DMS153 (cell line): ENCODE measurements around the gene POMT1.
"Not testable (repeated sequence)": the region's sequence is repeated elsewhere in the genome, so short reads cannot be mapped to it uniquely, and the experiment has no call there.

ENCODE experiments used
- DNase-seq: peaks from one replicate; lab custom pipeline; 2025; lab: John Stamatoyannopoulos, UW

POMT1 gene

GRCh38 chr9:131502781-131503625 is at the start of gene POMT1:
Gene POMT1, plus strand, starts transcription at chr9:131502918. Its CDS starts 1,301 bp downstream, at chr9:131504219.
- DNase-seq: peak; percentile 67

DNA sequence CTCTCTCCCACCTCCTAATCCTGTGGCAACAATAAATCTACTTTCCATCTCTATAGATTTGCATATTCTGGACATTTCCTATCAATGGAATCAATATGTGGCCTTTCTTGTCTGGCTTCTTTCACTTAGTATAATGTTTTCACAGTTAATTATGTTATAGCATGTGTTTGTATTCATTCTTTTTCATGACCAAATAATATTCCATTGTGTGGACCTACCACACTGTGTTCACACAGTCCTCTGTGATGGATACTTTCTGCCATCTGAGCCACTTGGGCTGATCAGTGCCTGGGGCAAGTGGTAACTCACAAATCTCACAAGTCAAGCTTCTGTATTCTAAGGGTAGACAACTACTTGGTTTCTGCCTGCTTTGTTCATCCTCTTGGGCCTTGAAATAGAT is 48.7 kb upstream of the POMT1 start:
- no peak for DNase-seq

DNA sequence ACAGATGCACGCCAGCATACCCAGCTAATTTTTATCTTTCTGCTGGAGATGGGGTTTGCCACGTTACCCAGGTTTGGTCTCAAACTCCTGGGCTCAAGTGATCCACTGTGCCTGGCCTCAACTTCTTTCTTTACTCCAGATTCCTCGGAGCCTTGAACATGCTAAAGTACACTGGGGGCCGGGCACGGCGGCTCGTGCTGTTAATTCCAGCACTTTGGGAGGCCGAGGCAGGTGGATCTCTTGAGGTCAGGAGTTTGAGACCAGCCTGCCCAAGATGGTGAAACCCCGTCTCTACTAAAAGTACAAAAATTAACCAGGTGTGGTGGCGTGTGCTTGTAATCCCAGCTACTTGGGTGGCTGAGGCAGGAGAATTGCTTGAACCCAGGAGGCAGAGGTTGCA is 47.1 kb upstream of the POMT1 start:
- DNase-seq: not testable (repeated sequence)

DNA sequence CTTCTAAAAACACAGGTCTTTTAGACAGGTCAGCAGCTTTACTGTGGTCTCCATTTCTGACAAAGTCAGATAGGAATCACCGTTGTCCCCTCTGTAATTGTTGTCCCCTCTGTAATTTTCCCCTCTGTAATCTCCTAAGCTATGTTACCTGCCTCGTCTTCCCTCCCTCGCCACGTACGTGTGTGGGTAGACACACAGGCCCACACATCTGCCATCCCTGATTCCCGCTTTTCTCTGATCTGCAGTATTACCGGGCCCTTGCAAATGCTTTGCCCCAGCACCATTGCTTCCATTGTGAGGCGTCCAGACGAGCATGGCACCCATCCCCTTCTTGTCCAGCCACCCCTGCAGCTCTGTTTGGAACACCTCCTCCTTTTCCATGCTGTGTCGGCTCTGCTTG is 45.0 kb upstream of the POMT1 start:
- DNase-seq: no peak

- DNase-seq: no peak
These were observed 43.7 kb upstream of the POMT1 start for GRCh38 chr9:131459056-131459455.

DNA sequence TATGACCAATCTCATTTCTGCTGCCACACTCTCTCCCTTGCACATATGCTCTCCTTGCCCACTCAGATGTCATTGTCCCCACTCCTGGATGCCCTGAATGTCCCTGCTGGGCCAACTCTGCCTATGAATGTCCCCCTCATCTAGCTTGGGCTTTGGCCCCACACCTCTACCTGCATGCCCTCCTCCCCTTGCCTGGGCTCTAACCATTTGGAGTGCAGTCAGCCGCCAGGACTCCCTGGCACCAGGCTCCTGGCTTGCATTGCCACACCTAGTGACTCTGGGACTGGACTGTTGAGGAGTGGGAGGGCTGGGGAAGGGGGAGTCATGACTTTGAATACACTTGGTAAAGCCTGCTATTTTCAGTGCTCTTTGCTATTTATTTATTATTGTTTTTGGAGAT is 41.6 kb upstream of the POMT1 start:
- DNase-seq: no peak

- no peak for DNase-seq
These were observed 38.2 kb upstream of the POMT1 start for GRCh38 chr9:131464354-131465000.

DNA sequence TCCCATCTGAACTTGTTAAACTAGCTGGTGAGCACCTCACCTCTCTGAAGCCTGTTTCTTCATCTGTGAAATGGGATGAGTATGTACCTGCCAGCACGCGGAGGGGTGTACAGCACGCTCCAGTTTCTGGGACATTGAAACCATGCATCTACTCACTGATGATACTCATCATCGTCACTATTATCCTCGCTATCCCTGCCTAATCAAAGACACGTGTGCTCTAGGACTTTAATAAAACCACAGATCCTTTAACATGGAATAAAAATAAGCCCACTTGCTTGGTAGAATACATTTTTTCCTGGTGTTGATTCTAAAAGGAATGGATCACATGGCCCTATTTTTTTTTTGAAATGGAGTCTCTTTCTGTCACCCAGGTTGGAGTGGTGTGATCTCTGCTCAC is 37.3 kb upstream of the POMT1 start:
- no peak for DNase-seq

DNA sequence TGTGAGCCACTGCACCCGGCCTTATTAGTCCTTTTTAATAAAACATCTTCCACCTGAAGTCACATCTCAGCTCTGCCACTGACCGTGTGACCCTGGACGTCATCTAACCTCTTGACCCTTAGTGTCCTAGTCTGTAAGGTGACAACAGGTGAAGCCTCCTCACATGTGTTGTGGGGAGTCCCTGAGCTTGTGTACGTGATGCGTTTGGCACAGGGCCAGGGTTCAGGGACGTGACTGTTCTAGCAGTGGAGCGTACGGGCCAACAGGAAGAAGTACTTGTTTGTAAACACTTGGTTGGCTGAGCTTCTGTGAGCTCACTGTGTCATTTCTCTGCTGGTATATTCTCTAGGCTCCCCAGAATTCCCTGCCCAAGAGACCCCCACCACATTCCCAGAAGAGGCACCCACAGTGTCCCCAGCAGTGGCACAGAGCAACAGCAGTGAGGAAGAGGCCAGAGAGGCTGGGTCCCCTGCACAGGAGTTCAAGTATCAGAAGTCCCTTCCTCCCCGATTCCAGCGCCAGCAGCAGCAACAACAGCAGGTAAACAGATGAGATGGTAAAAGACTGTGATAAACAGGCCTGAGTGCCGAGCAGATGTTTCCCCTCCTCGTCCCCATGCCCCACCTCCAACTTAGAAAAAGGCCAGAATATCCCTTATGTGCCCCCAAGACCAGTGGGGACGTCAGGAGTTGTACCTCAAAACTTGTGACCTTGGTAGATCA is 35.3 kb upstream of the POMT1 start:
- DNase-seq: no peak

- no peak for DNase-seq
These were observed 34.7 kb upstream of the POMT1 start for GRCh38 chr9:131468031-131468430.

DNA sequence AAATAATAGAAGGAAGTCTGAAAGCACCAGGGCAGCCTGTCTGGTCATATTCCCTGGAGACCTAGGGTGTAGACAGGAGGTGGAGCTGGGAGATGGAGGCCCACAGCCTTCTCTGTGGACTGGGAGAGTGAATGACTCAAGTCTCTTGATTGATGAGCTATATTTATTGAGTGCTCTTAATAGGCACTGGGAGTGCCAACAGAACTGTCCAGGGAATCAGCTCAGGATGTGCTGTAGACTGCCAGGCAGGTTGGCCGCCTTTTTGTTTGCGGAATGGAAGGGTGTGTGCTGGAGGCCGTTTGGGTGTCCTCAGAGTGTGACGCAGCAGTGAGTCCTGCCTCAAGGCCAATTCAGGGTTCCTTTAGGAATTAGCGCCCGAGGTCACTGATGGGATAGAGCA is 33.4 kb upstream of the POMT1 start:
- DNase-seq: no peak

DNA sequence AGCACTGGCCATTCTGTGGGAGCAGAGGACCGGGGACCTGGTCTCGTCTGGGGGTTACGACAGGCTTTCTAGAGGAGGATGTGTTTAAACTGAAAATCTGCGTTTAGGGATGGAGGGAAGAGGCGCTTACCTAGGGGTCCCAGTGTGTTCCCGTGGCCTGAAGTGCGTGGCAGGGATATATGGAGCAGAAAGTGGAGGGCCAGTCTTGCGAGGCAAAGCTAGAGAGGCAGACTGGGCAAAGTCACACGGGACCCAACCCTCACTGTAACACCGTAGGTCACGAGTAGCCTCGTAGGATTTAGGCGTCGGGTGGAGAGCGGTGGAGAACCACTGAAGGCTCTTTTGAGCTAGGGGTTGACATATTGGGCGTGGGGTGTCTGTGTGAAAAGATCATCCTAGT is 32.8 kb upstream of the POMT1 start:
- DNase-seq: no peak

- no peak for DNase-seq
These were observed 32.1 kb upstream of the POMT1 start for GRCh38 chr9:131470581-131470991.

DNA sequence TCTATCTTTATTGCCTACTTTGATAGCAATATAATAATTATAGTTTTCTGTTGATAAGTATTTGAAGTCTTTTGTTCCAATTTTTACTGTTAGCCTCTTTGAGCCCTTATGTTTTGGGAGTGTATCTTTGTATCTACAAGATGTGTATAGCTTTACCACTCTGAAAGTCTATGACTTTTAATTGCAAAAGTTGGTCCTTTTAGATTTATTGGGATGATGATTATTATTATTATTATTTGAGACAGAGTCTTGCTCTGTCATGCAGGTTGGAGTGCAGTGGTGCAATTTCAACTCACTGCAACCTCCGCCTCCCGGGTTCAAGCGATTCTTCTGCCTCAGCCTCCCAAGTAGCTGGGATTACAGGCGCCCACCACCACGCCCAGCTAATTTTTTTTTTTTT is 30.6 kb upstream of the POMT1 start:
- DNase-seq: not testable (repeated sequence)

DNA sequence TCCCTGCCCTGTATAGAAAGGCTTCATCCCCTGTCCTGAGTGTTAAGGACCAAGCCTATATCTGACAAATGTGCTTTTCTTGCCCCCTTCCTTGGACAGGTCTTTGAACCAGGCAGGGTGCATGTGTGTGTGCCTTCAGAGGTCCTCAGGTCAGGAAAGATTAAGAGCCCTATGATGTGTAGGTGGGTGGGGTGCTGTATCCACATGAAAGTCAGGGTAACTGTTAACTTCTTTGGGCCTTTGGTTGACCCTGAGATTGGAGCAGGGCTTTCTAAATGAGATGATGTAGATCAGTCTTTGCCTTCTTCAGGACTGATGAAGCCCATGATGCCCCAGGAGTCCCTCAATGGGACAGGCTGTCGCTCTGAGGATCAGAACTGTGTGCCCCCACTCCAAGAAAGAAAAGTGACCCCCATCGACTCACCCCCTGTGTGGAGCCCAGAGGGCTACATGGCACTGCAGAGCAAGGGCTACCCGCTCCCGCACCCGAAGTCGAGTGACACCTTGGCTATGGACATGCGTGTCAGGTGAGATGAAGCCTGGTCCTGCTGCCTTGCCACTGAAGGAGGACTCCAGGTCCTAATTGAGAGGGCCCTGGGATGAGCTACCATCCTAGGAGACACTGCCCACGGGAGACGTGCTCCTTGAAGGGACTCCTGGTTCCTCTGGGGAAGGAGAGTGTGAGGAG is 29.4 kb upstream of the POMT1 start:
- no peak for DNase-seq

DNA sequence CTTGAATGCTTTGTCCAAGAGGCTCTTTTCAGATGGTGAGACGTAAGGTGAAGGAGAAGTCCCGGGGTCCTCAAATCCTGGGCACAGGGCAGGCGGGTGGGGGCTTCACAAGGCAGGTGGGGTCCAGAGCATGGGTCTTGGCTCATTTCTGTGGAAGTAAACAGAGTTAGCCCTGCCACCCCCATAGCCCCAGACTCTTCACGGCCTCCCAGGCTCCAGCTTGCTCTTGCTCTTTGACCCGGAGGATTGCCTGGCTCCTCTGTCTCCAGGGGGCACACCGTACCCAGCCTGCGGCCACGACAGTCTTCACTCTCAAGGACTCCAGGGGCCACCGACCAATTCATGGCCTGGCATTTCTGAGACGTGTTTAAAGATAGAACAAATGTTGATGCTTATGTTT is 28.8 kb upstream of the POMT1 start:
- no peak for DNase-seq

- DNase-seq: no peak
These were observed 28.0 kb upstream of the POMT1 start for GRCh38 chr9:131474711-131475110.

DNA sequence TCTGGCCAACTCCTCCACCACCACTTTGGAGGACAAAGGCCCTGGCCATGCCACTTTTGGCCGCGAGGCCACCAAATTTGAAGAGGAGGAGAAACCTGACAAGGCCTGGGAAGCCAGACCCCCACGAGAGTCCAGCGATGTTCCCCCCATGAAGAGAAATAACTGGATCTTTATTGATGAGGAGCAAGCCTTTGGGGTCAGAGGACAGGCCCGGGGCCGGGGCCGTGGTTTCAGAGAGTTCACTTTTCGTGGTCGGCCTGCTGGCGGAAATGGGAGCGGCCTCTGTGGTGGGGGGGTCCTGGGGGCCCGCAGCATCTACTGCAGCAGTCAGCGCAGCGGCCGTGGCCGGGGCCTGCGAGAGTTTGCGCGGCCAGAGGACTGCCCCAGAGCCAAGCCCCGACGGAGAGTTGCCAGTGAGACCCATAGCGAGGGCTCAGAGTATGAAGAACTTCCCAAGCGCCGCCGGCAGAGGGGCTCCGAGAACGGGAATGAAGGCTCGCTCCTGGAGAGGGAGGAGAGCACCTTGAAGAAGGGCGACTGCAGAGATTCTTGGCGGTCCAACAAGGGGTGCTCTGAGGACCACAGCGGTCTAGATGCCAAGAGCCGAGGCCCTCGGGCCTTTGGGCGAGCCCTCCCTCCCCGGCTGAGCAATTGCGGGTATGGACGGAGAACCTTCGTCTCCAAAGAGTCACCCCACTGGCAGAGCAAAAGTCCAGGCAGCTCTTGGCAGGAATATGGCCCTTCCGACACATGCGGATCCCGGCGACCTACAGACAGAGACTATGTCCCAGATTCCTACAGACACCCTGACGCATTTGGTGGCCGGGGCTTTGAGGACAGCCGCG is 27.4 kb upstream of the POMT1 start:
- no peak for DNase-seq

DNA sequence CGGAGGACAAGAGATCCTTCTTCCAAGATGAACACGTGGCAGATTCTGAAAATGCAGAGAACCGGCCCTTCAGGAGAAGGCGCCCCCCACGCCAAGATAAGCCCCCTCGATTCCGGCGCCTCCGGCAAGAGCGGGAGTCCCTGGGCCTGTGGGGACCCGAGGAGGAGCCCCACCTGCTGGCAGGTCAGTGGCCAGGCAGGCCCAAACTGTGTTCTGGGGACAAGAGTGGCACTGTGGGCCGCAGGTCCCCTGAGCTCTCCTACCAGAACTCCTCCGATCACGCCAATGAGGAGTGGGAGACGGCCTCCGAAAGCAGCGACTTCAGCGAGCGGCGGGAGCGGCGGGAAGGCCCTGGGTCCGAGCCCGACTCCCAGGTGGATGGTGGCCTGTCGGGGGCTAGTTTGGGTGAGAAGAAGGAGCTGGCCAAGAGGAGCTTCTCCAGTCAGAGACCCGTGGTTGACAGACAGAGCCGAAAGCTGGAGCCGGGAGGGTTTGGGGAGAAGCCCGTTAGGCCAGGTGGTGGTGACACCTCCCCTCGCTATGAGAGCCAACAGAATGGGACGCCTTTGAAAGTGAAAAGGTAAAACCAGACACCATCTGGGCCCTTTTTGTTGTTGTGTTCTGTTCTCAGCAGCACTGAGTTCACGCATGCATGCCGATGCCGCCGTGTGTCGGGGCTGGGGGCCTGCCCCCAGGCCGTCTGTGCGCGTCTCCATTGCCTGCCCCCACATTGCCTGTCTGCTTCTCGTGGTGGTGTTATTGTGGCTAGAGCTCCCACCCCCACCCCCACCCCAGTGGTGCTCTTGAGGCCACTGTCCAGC is 26.6 kb upstream of the POMT1 start:
- no peak for DNase-seq

DNA sequence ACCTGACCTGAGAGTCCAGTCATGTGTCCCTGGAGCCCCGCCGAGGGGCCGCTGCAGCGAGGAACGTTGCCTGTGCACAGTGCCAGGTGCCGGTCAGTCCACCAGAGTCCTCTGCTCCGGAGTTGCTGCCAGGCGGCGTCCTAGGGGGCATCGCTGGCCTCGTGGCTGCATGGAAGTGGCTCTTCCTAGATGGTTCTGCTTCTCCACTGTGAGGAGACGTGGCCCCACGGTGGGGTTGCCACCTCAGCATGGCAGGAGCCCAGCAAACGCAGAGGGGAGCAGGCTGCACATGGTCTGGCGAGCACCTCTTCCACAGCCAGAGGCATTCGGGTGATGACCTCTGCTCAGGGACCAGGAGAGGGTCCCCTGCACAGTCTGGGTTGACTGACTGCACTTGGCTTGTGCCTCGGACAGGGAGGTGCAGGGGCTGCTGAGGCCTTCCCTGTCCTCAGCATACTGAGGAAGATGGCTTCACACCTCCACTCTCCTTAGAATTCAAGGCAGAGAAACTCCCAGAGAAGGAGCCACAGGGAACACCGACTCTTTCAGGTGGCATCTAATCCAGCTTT is 25.9 kb upstream of the POMT1 start:
- no peak for DNase-seq
